Effector memory CD4-positive, alpha-beta T cell (primary cell): ENCODE results near the gene SMARCAL1.

Experiments
- DNase-seq, 3 donors: peaks; one replicate each; pipeline ENCODE4 v3.0.0-alpha.2; 2020
- H3K27ac ChIP-seq: 2 replicates; pipeline ENCODE4 v1.7.0; 2013; ENCODE audit warnings: mild to moderate bottlenecking, low read length, moderate library complexity; ENCODE audit not compliant: insufficient read depth, poor library complexity, severe bottlenecking
- H3K27me3 ChIP-seq: replicated peaks from 2 replicates; pipeline ENCODE4 v1.7.0; 2013; ENCODE audit warnings: mild to moderate bottlenecking, low read length; ENCODE audit not compliant: insufficient read depth, control insufficient read depth, poor library complexity, severe bottlenecking
- H3K36me3 ChIP-seq: 2 replicates; pipeline ENCODE4 v1.7.0; 2013; ENCODE audit warnings: mild to moderate bottlenecking, low read length, moderate library complexity; ENCODE audit not compliant: control insufficient read depth, insufficient read depth
- H3K4me1 ChIP-seq: 2 replicates; pipeline ENCODE4 v1.7.0; 2013; ENCODE audit warnings: low read length, mild to moderate bottlenecking; ENCODE audit not compliant: control insufficient read depth, insufficient read depth, poor library complexity, severe bottlenecking
- H3K4me3 ChIP-seq: 2 replicates; pipeline ENCODE4 v1.7.0; 2013; ENCODE audit warnings: low read length, low read depth, mild to moderate bottlenecking; ENCODE audit not compliant: insufficient read depth, poor library complexity, severe bottlenecking
- H3K9me3 ChIP-seq: 2 replicates; pipeline ENCODE4 v1.7.0; 2013; ENCODE audit warnings: mild to moderate bottlenecking, low read length, moderate library complexity; ENCODE audit not compliant: control insufficient read depth

The SMARCAL1 gene

DNA sequence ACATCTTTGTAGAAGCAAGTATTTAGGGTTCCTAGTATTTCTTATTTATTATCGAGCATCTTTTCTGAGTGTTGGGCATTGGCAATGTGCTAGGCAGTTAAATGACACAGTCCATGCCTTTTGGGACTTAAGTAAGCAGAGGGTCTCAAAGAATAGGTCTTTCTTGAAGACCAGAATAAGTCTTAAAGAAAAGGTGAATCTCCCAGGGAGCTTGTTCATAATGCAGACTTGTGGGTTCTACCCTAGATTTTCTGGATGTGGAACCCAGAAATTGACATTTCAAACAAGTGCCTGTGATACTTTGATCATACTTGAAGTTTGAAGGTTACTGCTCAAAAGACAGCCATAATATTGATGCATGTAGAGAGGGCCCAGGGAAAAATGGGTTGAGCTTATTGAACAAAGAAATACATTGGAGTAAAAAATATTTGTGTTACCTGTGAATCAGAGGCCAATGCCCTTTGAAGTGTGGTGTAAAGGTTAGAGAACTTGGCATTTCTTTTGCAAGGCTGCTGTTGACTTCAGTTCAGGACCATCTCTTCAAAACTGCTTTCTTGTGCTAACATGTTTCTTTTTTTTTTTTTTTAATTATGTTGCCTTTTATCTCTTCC, 110.7 kb downstream of the SMARCAL1 start:
- H3K36me3 ChIP-seq = no peaks in the 10 kb centered on the region
- H3K27ac ChIP-seq = no peak overlapping the region
- H3K9me3 ChIP-seq = no peaks in the 10 kb centered on the region
- no peaks in the 10 kb centered on the region for H3K4me1 ChIP-seq
- no peak for DNase-seq
- no peaks in the 10 kb centered on the region for H3K27me3 ChIP-seq
- H3K4me3 ChIP-seq = no peak overlapping the region

DNA sequence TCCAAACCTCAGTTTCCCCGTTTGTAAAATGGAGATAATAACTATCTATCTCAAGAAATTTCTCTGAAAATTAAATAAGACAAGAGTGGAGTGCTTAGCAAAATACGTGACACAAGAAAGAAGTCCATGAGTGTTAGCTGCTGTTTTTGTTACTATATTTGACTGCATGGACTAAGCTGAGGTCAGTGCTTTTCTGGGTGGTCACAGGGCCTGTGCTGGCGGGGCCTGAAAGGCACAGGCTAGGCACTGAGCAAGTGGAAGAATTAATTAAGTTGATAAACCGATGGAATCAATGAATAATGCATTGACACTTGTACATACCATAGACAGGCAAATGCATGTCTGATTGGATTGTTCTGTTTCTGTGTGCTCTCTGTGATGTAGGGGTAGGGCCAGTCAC, 113.7 kb downstream of the SMARCAL1 start:
- no peaks in the 10 kb centered on the region for H3K9me3 ChIP-seq
- H3K27me3 ChIP-seq = no peaks in the 10 kb centered on the region
- H3K4me1 ChIP-seq = no peaks in the 10 kb centered on the region

DNA sequence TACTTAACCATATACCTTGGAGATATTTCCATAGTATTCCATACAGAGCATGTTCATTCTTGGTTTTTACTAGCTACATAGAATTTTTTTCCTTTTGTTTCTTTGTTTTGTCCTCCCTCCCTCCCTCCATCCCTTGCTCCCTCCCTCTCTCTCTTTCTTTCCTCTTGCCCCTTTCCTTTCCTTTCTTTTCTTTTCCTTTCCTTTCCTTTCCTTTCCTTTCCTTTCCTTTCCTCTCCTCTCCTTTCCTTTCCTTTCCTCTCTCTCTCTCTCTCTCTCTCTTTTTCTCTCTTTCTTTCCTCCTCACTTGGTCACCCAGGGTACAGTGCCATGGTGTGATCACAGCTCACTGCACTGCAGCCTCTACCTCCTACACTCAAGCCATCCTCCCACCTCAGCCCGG, 114.7 kb downstream of the SMARCAL1 start:
- no peak overlapping the region for H3K4me3 ChIP-seq
- H3K36me3 ChIP-seq = no peaks in the 10 kb centered on the region
- no peaks in the 10 kb centered on the region for H3K9me3 ChIP-seq
- no peak overlapping the region for H3K27ac ChIP-seq
- no peak for DNase-seq
- no peaks in the 10 kb centered on the region for H3K27me3 ChIP-seq
- no peaks in the 10 kb centered on the region for H3K4me1 ChIP-seq

More for the DNA sequence above, 113.7 kb downstream of the SMARCAL1 start:
- no peak for DNase-seq
- H3K27ac ChIP-seq = no peak overlapping the region
- no peaks in the 10 kb centered on the region for H3K36me3 ChIP-seq
- no peak overlapping the region for H3K4me3 ChIP-seq

DNA sequence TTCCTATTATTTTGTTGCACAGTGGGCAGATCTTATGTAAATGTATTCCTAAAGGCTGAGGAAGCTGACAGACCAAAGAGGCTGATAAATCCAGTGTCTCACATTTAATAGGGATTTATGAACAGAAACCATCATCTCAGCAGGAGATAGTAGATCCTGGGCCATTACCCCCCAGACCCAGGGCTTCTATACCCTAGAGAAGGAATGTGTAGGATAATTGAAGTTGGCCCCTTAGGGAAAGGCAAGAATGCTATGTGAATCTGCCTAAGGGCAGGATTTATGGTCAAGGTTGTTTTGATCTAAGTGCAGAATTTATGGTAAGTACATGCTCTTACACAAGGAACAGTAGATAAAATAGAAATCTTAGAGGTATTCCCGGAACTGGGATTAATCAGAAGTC, 115.3 kb downstream of the SMARCAL1 start:
- no peaks in the 10 kb centered on the region for H3K36me3 ChIP-seq
- no peak overlapping the region for H3K4me3 ChIP-seq
- no peaks in the 10 kb centered on the region for H3K4me1 ChIP-seq
- H3K27me3 ChIP-seq = no peaks in the 10 kb centered on the region
- H3K9me3 ChIP-seq = no peaks in the 10 kb centered on the region
- H3K27ac ChIP-seq = no peak overlapping the region
- DNase-seq = no peak

DNA sequence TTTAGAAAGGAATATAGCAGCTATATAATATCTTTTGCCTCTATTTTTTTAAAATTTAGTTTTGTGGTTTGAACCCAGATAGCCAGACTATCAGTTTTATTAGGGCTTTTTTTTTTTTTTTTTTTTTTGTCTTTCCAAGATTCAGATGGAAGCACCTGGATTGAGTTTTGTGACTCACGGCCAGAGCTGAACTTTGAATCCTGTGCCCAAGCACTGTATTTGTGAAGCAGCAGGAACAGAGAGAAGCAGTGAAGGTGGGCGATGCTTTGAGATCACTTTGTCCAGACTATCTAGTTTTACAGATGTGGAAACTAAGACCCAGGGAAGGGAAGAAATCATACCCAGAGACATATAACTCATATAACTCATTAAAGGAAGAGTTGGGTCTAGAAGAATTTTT, 120.3 kb downstream of the SMARCAL1 start:
- DNase-seq = no peak
- H3K27me3 ChIP-seq = no peaks in the 10 kb centered on the region

More for the DNA sequence above, 120.3 kb downstream of the SMARCAL1 start:
- no peaks in the 10 kb centered on the region for H3K36me3 ChIP-seq
- H3K27ac ChIP-seq = no peak overlapping the region
- H3K4me3 ChIP-seq = no peak overlapping the region
- no peaks in the 10 kb centered on the region for H3K9me3 ChIP-seq
- H3K4me1 ChIP-seq = no peaks in the 10 kb centered on the region
